Kidney (tissue), 14 donors: ENCODE results near the gene NPFFR1. TPM values are rescaled to one million over a fixed set of nuclear protein-coding genes. Genes with fewer than 3 reads are reported as not detected.

ENCODE experiments used
- DNase-seq, 5 donors: peaks; one replicate each; pipeline ENCODE4 v3.0.0-alpha.2; 2013 to 2020
- FAIRE-seq: peaks from 2 replicates; lab custom pipeline; 2012; peaks lifted over from hg19 to GRCh38; lab: Jason Lieb, UNC
- H3K27ac ChIP-seq, 2 donors: one replicate each; pipeline ENCODE4 v1.7.0; 2013; ENCODE audit warnings: low read depth in 2 of 2, low read length in 2 of 2, inconsistent platforms in 1 of 2
- H3K27me3 ChIP-seq: one replicate; pipeline ENCODE4 v1.7.1; 2013; ENCODE audit warnings: low read length, inconsistent platforms; ENCODE audit not compliant: control insufficient read depth, insufficient read depth
- H3K36me3 ChIP-seq, 3 donors: one replicate each; pipeline versions ENCODE4 v1.7.0 to v1.7.1; 2013; ENCODE audit warnings: low read length in 3 of 3, control low read depth in 1 of 3, inconsistent platforms in 1 of 3; ENCODE audit not compliant: insufficient read depth in 3 of 3, control insufficient read depth in 2 of 3
- H3K4me1 ChIP-seq, 3 donors: one replicate each; pipeline versions ENCODE4 v1.7.0 to v1.7.1; 2013; ENCODE audit warnings: low read length in 3 of 3, inconsistent platforms in 1 of 3, low read depth in 1 of 3; ENCODE audit not compliant: control insufficient read depth in 2 of 3, insufficient read depth in 2 of 3
- H3K4me3 ChIP-seq, 3 donors: one replicate each; pipeline versions ENCODE4 v1.7.0 to v1.8.1; 2013; ENCODE audit warnings: low read length in 3 of 3, control low read depth in 1 of 3, inconsistent platforms in 1 of 3
- H3K9ac ChIP-seq, 3 donors: one replicate each; pipeline versions ENCODE4 v1.7.0 to v1.7.1; 2013; ENCODE audit warnings: low read length in 3 of 3, control low read depth in 1 of 3, inconsistent platforms in 1 of 3
- H3K9me3 ChIP-seq, 3 donors: one replicate each; pipeline versions ENCODE4 v1.7.0 to v1.7.1; 2013; ENCODE audit warnings: low read length in 3 of 3, control low read depth in 1 of 3, inconsistent platforms in 1 of 3; ENCODE audit not compliant: control insufficient read depth in 2 of 3, insufficient read depth in 1 of 3
- intact Hi-C: fragments of 100-400 bp; cut with DNase I; formaldehyde crosslinking; loops from one replicate; pipeline ENCODE4 v1.11.1; 2022
- polyA plus RNA-seq: library from polyadenylated mRNA; stranded (reverse); fragments of 350-450 nt; fragmentation: Illumina TruSeq; extraction: RNeasy Lipid Tissue Mini Kit (QIAGEN cat#74804); gene quantifications from one replicate; pipeline ENCODE4 v1.2.3, GENCODE V29; 2014; ENCODE audit warnings: low read depth, low replicate concordance; ENCODE audit not compliant: insufficient read depth
- total RNA-seq: library from RNA; stranded (reverse); fragmentation: NEBNext Ultra II Directional; extraction: Animal tissue kit (Norgen Biotek cat#: 25700); gene quantifications from one replicate; pipeline ENCODE4 v1.2.1, GENCODE V29; 2021
- TF ChIP-seq, protein P1 (sequence below): IDR thresholded peaks from 3 replicates; pipeline ENCODE4 v1.5.1; 2012; ENCODE audit warnings: mild to moderate bottlenecking, moderate library complexity, borderline replicate concordance; ENCODE audit not compliant: insufficient read depth; ENCODE audit errors: extremely low read depth
- donor health status: control.
- donor health status: control.
- donor health status: control.
- donor health status: control.
- donor health status: control.
- donor health status: DM: yes; HTN: yes; CAD: no.
- donor health status: Normal renal cell carcinoma (clear cell type).

The NPFFR1 gene
- total and polyA plus RNA-seq, 2 donors from 2014 or later = 0.09 TPM; not detected in 1

DNA sequence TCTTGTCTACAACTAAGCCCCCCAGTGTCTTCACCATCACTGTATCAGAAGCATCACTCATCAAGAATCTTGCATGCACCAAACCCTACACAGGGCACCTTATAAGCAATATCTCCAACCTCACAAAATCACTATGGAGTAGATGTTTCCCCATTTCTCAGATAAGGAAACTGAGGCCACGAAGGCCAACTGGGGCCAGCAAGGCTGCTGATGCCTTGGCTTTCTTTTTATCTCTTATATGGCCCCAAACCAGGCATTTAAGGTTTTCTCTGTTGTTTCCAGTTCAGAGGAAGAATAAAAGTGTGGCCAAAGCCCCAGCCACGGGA, 47.3 kb upstream of the NPFFR1 start:
- no peak overlapping the region for H3K27ac ChIP-seq
- H3K9me3 ChIP-seq = no peaks in the 10 kb centered on the region
- intact Hi-C loops = no loop called here
- H3K4me3 ChIP-seq = no peak overlapping the region
- DNase-seq (no peak), FAIRE-seq (no peak)
- H3K4me1 ChIP-seq = peaks cover 0 to 10% (median 9%) of the 10 kb centered on the region in 3 donors
- H3K36me3 ChIP-seq = no peaks in the 10 kb centered on the region
- H3K27me3 ChIP-seq = no peaks in the 10 kb centered on the region
- no peak overlapping the region for H3K9ac ChIP-seq
- TF ChIP-seq, protein P1, sequence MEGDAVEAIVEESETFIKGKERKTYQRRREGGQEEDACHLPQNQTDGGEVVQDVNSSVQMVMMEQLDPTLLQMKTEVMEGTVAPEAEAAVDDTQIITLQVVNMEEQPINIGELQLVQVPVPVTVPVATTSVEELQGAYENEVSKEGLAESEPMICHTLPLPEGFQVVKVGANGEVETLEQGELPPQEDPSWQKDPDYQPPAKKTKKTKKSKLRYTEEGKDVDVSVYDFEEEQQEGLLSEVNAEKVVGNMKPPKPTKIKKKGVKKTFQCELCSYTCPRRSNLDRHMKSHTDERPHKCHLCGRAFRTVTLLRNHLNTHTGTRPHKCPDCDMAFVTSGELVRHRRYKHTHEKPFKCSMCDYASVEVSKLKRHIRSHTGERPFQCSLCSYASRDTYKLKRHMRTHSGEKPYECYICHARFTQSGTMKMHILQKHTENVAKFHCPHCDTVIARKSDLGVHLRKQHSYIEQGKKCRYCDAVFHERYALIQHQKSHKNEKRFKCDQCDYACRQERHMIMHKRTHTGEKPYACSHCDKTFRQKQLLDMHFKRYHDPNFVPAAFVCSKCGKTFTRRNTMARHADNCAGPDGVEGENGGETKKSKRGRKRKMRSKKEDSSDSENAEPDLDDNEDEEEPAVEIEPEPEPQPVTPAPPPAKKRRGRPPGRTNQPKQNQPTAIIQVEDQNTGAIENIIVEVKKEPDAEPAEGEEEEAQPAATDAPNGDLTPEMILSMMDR = no peak

DNA sequence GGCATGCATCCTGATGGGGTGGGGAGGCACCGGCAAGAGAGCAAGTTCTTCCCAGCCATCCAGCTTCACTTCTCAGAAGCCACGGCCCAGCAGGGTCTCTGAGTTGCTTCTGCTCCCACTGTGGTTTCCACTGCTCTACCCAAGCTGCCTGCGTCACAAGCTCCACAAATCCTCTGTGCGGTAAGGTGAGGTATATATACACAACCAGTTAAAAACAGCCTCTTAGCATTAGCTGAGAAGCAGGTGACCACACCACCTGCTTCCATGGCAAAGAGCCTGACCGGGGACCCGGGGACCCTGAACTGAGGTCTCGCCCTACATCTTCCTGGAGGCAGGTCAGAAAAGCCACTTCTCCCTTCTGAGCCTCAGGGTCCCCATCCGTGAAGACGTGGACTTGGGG, 46.9 kb upstream of the NPFFR1 start:
- DNase-seq (no peak), FAIRE-seq (no peak)
- Histone ChIP-seq H3K4me3 (no peak overlapping the region), H3K27ac (no peak overlapping the region), H3K9ac (no peak overlapping the region), H3K36me3 (no peaks in the 10 kb centered on the region), H3K27me3 (no peaks in the 10 kb centered on the region), H3K9me3 (no peaks in the 10 kb centered on the region), H3K4me1 (peaks cover 0 to 10% (median 9%) of the 10 kb centered on the region in 3 donors)
- TF ChIP-seq, protein P1 = no peak
- intact Hi-C loops = no loop called here

- peaks cover 3 to 10% (median 9%) of the 10 kb centered on the region in 3 donors for H3K4me1 ChIP-seq
- no peaks in the 10 kb centered on the region for H3K9me3 ChIP-seq
- intact Hi-C loops = no loop called here
- no peak overlapping the region for H3K4me3 ChIP-seq
- H3K9ac ChIP-seq = no peak overlapping the region
- TF ChIP-seq, protein P1 = no peak
- DNase-seq (no peak), FAIRE-seq (no peak)
- H3K27ac ChIP-seq = no peak overlapping the region
- no peaks in the 10 kb centered on the region for H3K27me3 ChIP-seq
- H3K36me3 ChIP-seq = no peaks in the 10 kb centered on the region
These were observed 45.2 kb upstream of the NPFFR1 start for GRCh38 chr10:70328967-70329366.

- H3K9me3 ChIP-seq = no peaks in the 10 kb centered on the region
- no peak overlapping the region for H3K27ac ChIP-seq
- no peaks in the 10 kb centered on the region for H3K36me3 ChIP-seq
- no peak for FAIRE-seq
- TF ChIP-seq, protein P1 = no peak
- no peak overlapping the region for H3K9ac ChIP-seq
- intact Hi-C loops = no loop called here
- H3K27me3 ChIP-seq = no peaks in the 10 kb centered on the region
- peaks cover 3 to 10% (median 9%) of the 10 kb centered on the region in 3 donors for H3K4me1 ChIP-seq
- H3K4me3 ChIP-seq = no peak overlapping the region
- DNase-seq = no peak
These were observed 44.2 kb upstream of the NPFFR1 start for GRCh38 chr10:70328018-70328417.
